Stimulated activated CD4-positive, alpha-beta T cell treated with anti-CD3 and anti-CD28 coated beads, TNF-alpha, amount 100 ng/mL, for 48 hours (primary cell): Measurements from ENCODE around the gene NAB1.
"Not testable (repeated sequence)": the region's sequence is repeated elsewhere in the genome, so short reads cannot be mapped to it uniquely, and the experiment has no call there.

Experiments used
- DNase-seq, 3 donors: peaks; one replicate each; pipeline ENCODE4 v3.0.0-alpha.2; 2020; ENCODE audit warnings: low read depth in 3 of 3

The NAB1 gene

DNA sequence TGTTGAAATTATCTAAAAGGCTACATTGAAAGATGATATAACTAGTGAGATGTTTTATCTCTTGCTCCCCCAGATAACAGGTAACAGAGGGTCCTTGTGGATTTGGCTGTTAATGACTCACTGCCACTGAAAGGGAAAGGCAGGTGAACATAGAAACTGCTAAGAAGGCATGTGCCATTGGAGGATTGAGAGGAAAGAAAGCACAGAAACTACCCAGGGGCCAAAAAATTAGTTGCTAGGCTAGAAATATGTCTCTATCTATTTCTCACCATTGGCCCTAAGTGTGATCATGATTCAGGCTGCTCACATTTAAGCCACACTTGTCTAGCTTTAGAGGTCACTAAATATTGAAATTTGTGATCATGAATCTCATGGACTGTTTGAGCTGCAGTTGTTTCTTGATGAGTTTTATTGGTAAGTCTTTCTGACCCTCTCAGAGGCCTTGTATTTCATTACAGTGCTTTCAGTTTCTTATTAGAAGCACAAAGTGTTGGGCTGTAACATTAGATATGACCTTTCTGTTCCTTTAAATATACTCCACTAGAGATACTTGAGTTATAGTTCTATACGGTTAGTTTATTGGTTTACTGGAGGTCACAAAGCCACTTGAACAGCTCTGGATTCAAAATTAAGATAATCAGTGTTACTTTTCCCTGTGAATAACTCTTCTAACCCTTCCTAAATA, 26.2 kb downstream of the NAB1 start:
- no peak for DNase-seq

DNA sequence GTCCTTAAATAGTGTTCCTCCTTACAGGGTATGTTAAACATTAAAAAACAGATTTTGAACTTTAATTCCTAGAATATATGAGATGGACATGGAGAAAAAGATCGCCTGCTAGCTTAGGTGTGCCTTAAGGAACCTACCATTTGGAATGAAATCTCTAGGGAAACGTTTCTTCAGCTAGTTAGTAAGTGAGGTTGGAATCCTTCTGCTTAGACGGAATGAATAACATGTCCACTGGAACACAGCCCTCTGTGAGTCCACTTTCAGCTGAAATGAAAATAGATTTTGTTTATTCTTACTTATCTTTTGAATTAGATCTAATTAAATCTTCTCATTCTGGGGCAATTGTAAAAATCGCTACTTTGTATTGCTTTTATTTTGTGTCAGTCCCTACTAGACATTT, 28.4 kb downstream of the NAB1 start:
- no peak for DNase-seq

- peak; percentile 36 to 63 (median 50) for DNase-seq
Observed at GRCh38 chr2:190678444-190679162, 29.7 kb downstream of the NAB1 start.

DNA sequence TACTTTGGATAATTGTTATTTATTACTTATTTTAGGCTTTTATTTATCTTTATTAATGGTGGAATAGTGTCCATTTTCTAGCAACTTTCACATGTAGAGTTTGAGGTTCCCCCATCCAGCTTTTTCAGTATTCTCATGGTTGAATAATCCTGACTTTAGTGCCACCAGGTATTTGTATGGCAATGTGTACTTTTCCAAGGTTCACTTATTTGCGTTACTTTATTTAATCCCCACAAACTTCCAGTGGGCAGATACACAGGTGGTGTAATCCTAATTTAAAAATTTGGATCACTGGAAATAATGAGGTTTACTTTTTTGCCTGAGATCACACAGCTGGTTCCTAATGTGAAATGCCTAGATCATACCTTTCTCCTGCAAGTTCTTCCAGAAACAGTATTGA, 30.5 kb downstream of the NAB1 start:
- DNase-seq = no peak

GRCh38 chr2:190679813-190680591, 31.1 kb downstream of the NAB1 start:
- DNase-seq = peak in 2 of 3 donors; percentile 18 to 51

- no peak for DNase-seq
Observed at GRCh38 chr2:190682168-190682567, 33.3 kb downstream of the NAB1 start.

- DNase-seq = no peak
Observed at GRCh38 chr2:190683802-190684201, 34.9 kb downstream of the NAB1 start.

GRCh38 chr2:190684931-190685330, 36.0 kb downstream of the NAB1 start:
- DNase-seq = no peak

DNA sequence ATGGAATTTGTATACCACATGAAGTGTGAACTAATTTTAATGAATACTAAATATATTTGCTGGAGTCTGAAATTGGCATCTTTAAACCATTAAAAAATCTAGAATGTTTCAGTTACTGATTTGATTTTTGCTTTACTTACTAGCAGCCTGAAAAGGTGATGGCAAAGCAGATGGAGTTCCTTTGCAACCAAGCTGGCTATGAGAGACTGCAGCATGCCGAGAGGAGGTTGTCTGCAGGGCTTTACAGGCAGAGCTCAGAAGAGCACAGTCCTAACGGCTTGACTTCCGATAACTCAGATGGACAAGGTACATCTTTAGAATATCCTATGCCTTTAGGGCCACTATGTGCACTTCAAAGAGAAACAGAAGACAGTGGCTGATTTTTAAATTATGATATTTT, 36.5 kb downstream of the NAB1 start:
- DNase-seq = no peak

GRCh38 chr2:190693533-190694232, 44.8 kb downstream of the NAB1 start:
- DNase-seq = no peak

- DNase-seq = no peak
Observed at GRCh38 chr2:190694479-190694878, 45.6 kb downstream of the NAB1 start.

DNA sequence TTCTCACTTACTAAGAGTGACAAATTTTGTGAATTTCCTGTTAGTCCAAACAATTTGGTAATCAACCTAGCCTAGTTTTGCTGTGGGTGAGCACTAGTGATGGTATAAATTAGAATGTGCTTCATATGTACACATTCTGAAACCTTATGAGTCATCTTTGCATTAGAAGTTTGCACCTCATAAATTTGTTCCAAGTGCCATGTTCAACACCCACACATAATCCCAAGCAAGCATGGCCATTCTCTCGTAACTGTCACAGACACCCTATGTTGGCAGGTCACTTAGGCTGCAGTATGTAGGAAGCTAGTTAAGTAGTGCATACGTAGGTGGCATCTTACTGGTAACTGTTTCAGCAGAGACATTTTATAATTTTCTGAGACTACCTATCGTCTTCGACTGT, 46.9 kb downstream of the NAB1 start:
- peak in 1 of 3 donors; percentile 21 for DNase-seq

- no peak for DNase-seq
Observed at GRCh38 chr2:190696792-190697398, 48.0 kb downstream of the NAB1 start.

DNA sequence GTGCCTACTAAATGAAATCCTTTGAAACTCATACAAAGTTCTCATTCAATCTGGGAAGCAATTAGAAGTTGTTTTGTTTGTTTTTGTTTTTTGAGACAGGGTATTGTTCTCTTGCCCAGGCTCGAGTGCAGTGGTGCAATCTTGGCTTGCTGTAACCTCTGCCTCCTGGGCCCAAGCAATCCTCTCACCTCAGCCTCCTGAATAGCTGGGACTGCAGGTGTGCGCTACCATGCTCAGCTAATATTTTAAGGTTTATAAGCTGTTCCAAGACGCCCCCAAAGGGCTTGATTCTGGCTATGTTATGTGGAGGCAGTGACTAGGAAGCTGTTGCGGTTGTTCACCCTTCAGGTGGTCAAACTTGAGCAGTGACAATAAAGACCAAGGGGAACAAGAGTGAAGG, 48.5 kb downstream of the NAB1 start:
- no peak for DNase-seq

DNA sequence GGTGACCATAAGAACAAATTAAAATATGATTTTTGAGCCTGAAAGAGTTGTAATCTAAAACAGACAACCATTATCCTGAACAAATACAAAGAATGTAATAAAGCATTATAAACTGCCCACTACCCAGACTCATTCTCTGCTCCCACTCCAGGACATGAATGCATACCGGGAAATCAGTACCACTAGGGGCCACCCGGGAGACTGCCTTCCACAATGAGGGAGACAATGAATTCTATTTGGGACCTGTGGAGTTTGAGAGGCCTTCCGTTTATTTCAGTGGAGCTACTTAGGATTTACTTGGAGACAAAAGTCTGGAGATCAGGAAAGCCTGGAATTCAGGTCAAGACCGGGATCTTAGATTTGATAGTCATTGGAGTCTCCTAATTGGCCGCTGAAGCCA, 50.0 kb downstream of the NAB1 start:
- no peak for DNase-seq

- no peak for DNase-seq
Observed at GRCh38 chr2:190701586-190701985, 52.7 kb downstream of the NAB1 start.

GRCh38 chr2:190705280-190705679, 56.4 kb downstream of the NAB1 start:
- DNase-seq = no peak

GRCh38 chr2:190707726-190708125, 58.8 kb downstream of the NAB1 start:
- DNase-seq = no peak

- DNase-seq = not testable (repeated sequence)
Observed at GRCh38 chr2:190708650-190709049, 59.8 kb downstream of the NAB1 start.

GRCh38 chr2:190711069-190711468, 62.2 kb downstream of the NAB1 start:
- DNase-seq = no peak

DNA sequence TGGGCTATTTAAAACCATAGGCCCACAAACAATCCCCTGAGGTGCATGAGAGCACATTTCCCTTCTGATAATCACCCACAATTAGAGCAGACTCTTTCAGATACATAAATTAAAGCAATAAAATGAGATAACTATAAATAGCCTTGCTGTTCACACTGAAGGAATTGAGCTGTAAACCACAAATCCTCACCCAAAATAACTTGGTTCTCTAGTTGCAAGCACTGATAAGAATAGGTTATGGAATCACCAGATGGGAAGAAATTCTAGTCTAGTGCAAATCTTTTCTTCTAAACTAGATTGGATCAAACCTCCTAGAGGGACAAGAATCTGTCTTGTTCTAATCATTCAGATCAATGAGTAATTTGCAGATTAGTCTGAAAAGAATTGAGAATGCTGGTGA, 64.6 kb downstream of the NAB1 start:
- no peak for DNase-seq

- no peak for DNase-seq
Observed at GRCh38 chr2:190714958-190715357, 66.1 kb downstream of the NAB1 start.
